IMR-90 (cell line): ENCODE results near the gene UCK2. TPM values are rescaled to one million over a fixed set of nuclear protein-coding genes. Genes with fewer than 3 reads are reported as not detected.

Experiments
- ATAC-seq: fragments of 200-7000 bp; cut with Tn5 transposase; 2 replicates; pipeline ENCODE4 v1.9.1; 2020; ENCODE audit warnings: low read depth, mild to moderate bottlenecking, moderate library complexity
- BruUV-seq: library from RNA; stranded (reverse); fragments of 400-500 nt; replicated peaks from 2 replicates; lab custom pipeline; 2021; lab: Mats Ljungman, UMichigan
- CTCF ChIA-PET: fragments of 300-600 bp; formaldehyde crosslinking; extraction: SDS; loops from one replicate; lab custom pipeline; 2021; ENCODE audit warnings: antibody characterized with exemption; lab: Yijun Ruan, JAX
- POLR2A ChIA-PET: fragments of 300-600 bp; sonication (Branson Sonifier 250); formaldehyde crosslinking; loops from one replicate; lab custom pipeline; 2022; ENCODE audit warnings: antibody characterized with exemption; ENCODE audit not compliant: unreplicated experiment; lab: Charles Lee
- DNase-seq: peaks from one replicate; pipeline ENCODE4 v3.0.0; 2013
- H2AFZ ChIP-seq: replicated peaks from 2 replicates; pipeline ENCODE3; 2013; ENCODE audit warnings: low read length, mild to moderate bottlenecking; ENCODE audit not compliant: poor library complexity
- H2AK5ac ChIP-seq: 2 replicates; pipeline ENCODE4 v1.6.1; 2013; ENCODE audit warnings: low read depth, low read length, inconsistent platforms
- H2AK9ac ChIP-seq: replicated peaks from 2 replicates; pipeline ENCODE3; 2013; ENCODE audit warnings: mild to moderate bottlenecking, low read depth, low read length, moderate library complexity; ENCODE audit not compliant: poor library complexity
- H2BK120ac ChIP-seq: 2 replicates; pipeline ENCODE4 v1.6.1; 2013; ENCODE audit warnings: low read depth, low read length, inconsistent platforms
- H2BK15ac ChIP-seq: 3 replicates; pipeline ENCODE4 v1.6.1; 2013; ENCODE audit warnings: low read depth, low read length, inconsistent platforms
- H2BK20ac ChIP-seq: 2 replicates; pipeline ENCODE4 v1.6.1; 2013; ENCODE audit warnings: low read depth, mild to moderate bottlenecking, inconsistent platforms, low read length, moderate library complexity
- H2BK5ac ChIP-seq: 2 replicates; pipeline ENCODE4 v1.6.1; 2013; ENCODE audit warnings: mild to moderate bottlenecking, low read depth, low read length, inconsistent platforms; ENCODE audit not compliant: poor library complexity, severe bottlenecking
- H3K14ac ChIP-seq: replicated peaks from 2 replicates; pipeline ENCODE4 v1.6.1; 2013; ENCODE audit warnings: low read depth, low read length, inconsistent platforms
- H3K18ac ChIP-seq: 2 replicates; pipeline ENCODE4 v1.6.1; 2013; ENCODE audit warnings: low read depth, low read length, control low read depth
- H3K23ac ChIP-seq: 2 replicates; pipeline ENCODE4 v1.6.1; 2013; ENCODE audit warnings: low read depth, low read length, inconsistent platforms
- H3K27ac ChIP-seq: 2 replicates; pipeline ENCODE4 v1.5.1; 2013; ENCODE audit warnings: mild to moderate bottlenecking, control low read depth, low read length; ENCODE audit not compliant: insufficient read depth
- H3K27me3 ChIP-seq: 2 replicates; pipeline ENCODE4 v1.6.1; 2013; ENCODE audit warnings: low read length; ENCODE audit not compliant: control insufficient read depth, insufficient read depth
- H3K36me3 ChIP-seq: 2 replicates; pipeline ENCODE4 v1.6.1; 2013; ENCODE audit warnings: low read length, mixed read lengths; ENCODE audit not compliant: control insufficient read depth, insufficient read depth
- H3K4ac ChIP-seq: 2 replicates; pipeline ENCODE4 v1.6.1; 2013; ENCODE audit warnings: low read depth, low read length, inconsistent platforms
- H3K4me1 ChIP-seq: 2 replicates; pipeline ENCODE4 v1.6.1; 2013; ENCODE audit warnings: low read length, mixed read lengths; ENCODE audit not compliant: control insufficient read depth, insufficient read depth
- H3K4me2 ChIP-seq: 2 replicates; pipeline ENCODE4 v1.6.1; 2013; ENCODE audit warnings: low read depth, mild to moderate bottlenecking, control low read depth, low read length, moderate library complexity
- H3K4me3 ChIP-seq: 2 replicates; pipeline ENCODE4 v1.5.1; 2013; ENCODE audit warnings: low read depth, mild to moderate bottlenecking, control low read depth, low read length, moderate library complexity; ENCODE audit not compliant: insufficient read depth
- H3K56ac ChIP-seq: 2 replicates; pipeline ENCODE4 v1.6.1; 2013; ENCODE audit warnings: low read length, inconsistent platforms; ENCODE audit not compliant: insufficient read depth; ENCODE audit errors: extremely low read depth
- H3K79me1 ChIP-seq, 2 experiments: 2 replicates each; pipeline ENCODE4 v1.6.1; 2013; ENCODE audit warnings: low read length in 2 of 2, inconsistent platforms in 1 of 2, low read depth in 1 of 2
- H3K9ac ChIP-seq: 2 replicates; pipeline ENCODE4 v1.6.1; 2013; ENCODE audit warnings: low read depth, low read length, control low read depth
- H3K9me1 ChIP-seq: 2 replicates; pipeline ENCODE4 v1.6.1; 2013; ENCODE audit warnings: low read length, inconsistent platforms; ENCODE audit not compliant: insufficient read depth
- H3K9me3 ChIP-seq: 2 replicates; pipeline ENCODE4 v1.6.1; 2013; ENCODE audit warnings: low read length; ENCODE audit not compliant: control insufficient read depth, insufficient read depth
- H4K20me1 ChIP-seq: 2 replicates; pipeline ENCODE4 v1.6.1; 2013; ENCODE audit warnings: low read length, inconsistent platforms; ENCODE audit not compliant: insufficient read depth
- H4K5ac ChIP-seq: 2 replicates; pipeline ENCODE4 v1.6.1; 2013; ENCODE audit warnings: mild to moderate bottlenecking, low read depth, low read length, control low read depth
- H4K8ac ChIP-seq, 2 experiments: 2 replicates each; pipeline ENCODE4 v1.6.1; 2013; ENCODE audit warnings: low read depth in 2 of 2, low read length in 2 of 2, control low read depth in 1 of 2, inconsistent platforms in 1 of 2
- H4K91ac ChIP-seq: 2 replicates; pipeline ENCODE4 v1.6.1; 2013; ENCODE audit warnings: low read depth, low read length, inconsistent platforms; ENCODE audit not compliant: insufficient read depth
- CEBPB ChIP-seq: IDR thresholded peaks from 2 replicates; pipeline ENCODE4 v1.6.1; 2012; ENCODE audit warnings: low read depth, low read length, improper control_type of control experiment
- POLR2A ChIP-seq: IDR thresholded peaks from 2 replicates; pipeline ENCODE4 v1.6.1; 2012; ENCODE audit warnings: mild to moderate bottlenecking, low read depth, low read length
- RAD21 ChIP-seq: IDR thresholded peaks from 2 replicates; pipeline ENCODE4 v1.6.1; 2012; ENCODE audit warnings: low read length, improper control_type of control experiment
- RCOR1 ChIP-seq: IDR thresholded peaks from 2 replicates; pipeline ENCODE4 v1.6.1; 2012; ENCODE audit warnings: mild to moderate bottlenecking, low read length, improper control_type of control experiment; ENCODE audit not compliant: insufficient replicate concordance
- RFX5 ChIP-seq: IDR thresholded peaks from 2 replicates; pipeline ENCODE4 v1.8.0; 2012; ENCODE audit warnings: low read depth, mild to moderate bottlenecking, low read length, moderate library complexity
- whole genome bisulfite sequencing, 2 experiments: methylation state at CpG; one replicate each; pipeline versions ENCODE4 v1.1.5 to v1.1.7; 2013; ENCODE audit warnings: missing lambda C conversion rate in 2 of 2; ENCODE audit not compliant: insufficient read length in 1 of 2; ENCODE audit errors: extremely low coverage in 2 of 2; 5-methylcytosine and 5-hydroxymethylcytosine counted together
- dilution Hi-C: fragments of 300-500 bp; cut with HindIII; formaldehyde crosslinking; loops from one replicate; pipeline ENCODE4 v1.14.3; 2018; ENCODE audit warnings: low sequenced_read_pairs; ENCODE audit not compliant: unreplicated experiment
- in situ Hi-C: fragments of 300-500 bp; cut with MboI; formaldehyde crosslinking; loops from 3 replicates; pipeline ENCODE4 v1.14.3; 2019; ENCODE audit warnings: low sequenced_read_pairs, inconsistent platforms, mixed read lengths
- intact Hi-C: fragments of 100-400 bp; cut with micrococcal nuclease; formaldehyde crosslinking; loops from 2 replicates; pipeline ENCODE4 v1.10.0; 2022
- polyA plus RNA-seq, 3 experiments: library from polyadenylated mRNA; depleted of rRNA; stranded (reverse); fragments of >200 nt; gene quantifications; 2 replicates each; pipeline ENCODE4 v1.2.3, GENCODE V29; 2012; ENCODE audit warnings: low replicate concordance in 1 of 3
- total RNA-seq: library from RNA; depleted of rRNA; stranded (reverse); fragments of >200 nt; gene quantifications from 2 replicates; pipeline ENCODE4 v1.2.3, GENCODE V29; 2012

The UCK2 gene
- total and polyA plus RNA-seq, 2 of the 4 experiments (the other 2 are of a cell fraction) = 83.0 to 87.8 TPM

GRCh38 chr1:165845992-165846748 is 18.8 kb downstream of the UCK2 start (continued):
- no peak for TF ChIP-seq RCOR1

GRCh38 chr1:165847486-165847885 is 20.1 kb downstream of the UCK2 start:
- Histone ChIP-seq H4K8ac (no peak overlapping the region), H2BK15ac (no peak overlapping the region), H3K4me1 (peaks cover 8% of the 10 kb centered on the region), H3K9ac (no peak overlapping the region), H3K56ac (no peak overlapping the region), H4K5ac (no peak overlapping the region), H3K36me3 (no peaks in the 10 kb centered on the region; the same call in 1 of the 2 replicates), H3K9me3 (no peaks in the 10 kb centered on the region), H2AK5ac (no peak overlapping the region), H4K91ac (no peak overlapping the region), H3K4ac (no peak overlapping the region), H3K27ac (no peak overlapping the region), H3K18ac (no peak overlapping the region), H3K23ac (no peak overlapping the region), H2AK9ac (no peak overlapping the region), H2BK5ac (no peak overlapping the region), H3K14ac (no peak overlapping the region), H3K4me2 (no peak overlapping the region), H3K4me3 (no peak overlapping the region), H2BK20ac (no peak overlapping the region), H4K20me1 (peaks cover 58% of the 10 kb centered on the region), H2BK120ac (no peak overlapping the region), H3K27me3 (no peaks in the 10 kb centered on the region), H3K9me1 (peaks cover 15% of the 10 kb centered on the region), H3K79me1 (peaks cover 36 to 89% of the 10 kb centered on the region in 2 experiments), H2AFZ (no peak overlapping the region)
- CTCF ChIA-PET = no interaction called here
- no peak for TF ChIP-seq RAD21
- TF ChIP-seq CEBPB = no peak
- no peak for TF ChIP-seq RFX5
- TF ChIP-seq POLR2A = no peak
- BruUV-seq = no TSS peak
- intact Hi-C loops = no loop called here
- POLR2A ChIA-PET = no interaction called here
- dilution Hi-C loops = no loop called here
- ATAC-seq = no peak
- no peak for DNase-seq
- in situ Hi-C loops = no loop called here
- 100% methylated on average over 1 of the region's 3 CpGs for WGBS, 2 experiments
